ACC112 (cell line): Measurements from ENCODE around the gene SLC29A4.
"Not testable (repeated sequence)": the region's sequence is repeated elsewhere in the genome, so short reads cannot be mapped to it uniquely, and the experiment has no call there.

Source experiments
- H2AFZ ChIP-seq: fragments of 200-600 bp; sonication (generic); one replicate; pipeline ENCODE4 v1.6.0; 2017; ENCODE audit warnings: antibody characterized with exemption, low read length; ENCODE audit not compliant: unreplicated experiment
- H3K27ac ChIP-seq: fragments of 200-600 bp; sonication (generic); 2 replicates; pipeline ENCODE4 v1.5.1; 2014; ENCODE audit warnings: low read depth, mild to moderate bottlenecking, antibody characterized with exemption, low read length, moderate library complexity
- H3K27me3 ChIP-seq: fragments of 200-600 bp; sonication (generic); 2 replicates; pipeline ENCODE4 v1.6.1; 2014; ENCODE audit warnings: mild to moderate bottlenecking, antibody characterized with exemption, low read length, moderate library complexity, mixed read lengths; ENCODE audit not compliant: insufficient read depth
- H3K36me3 ChIP-seq: fragments of 200-600 bp; sonication (generic); 2 replicates; pipeline ENCODE4 v1.6.1; 2016; ENCODE audit warnings: mild to moderate bottlenecking, antibody characterized with exemption, low read length, moderate library complexity, mixed read lengths; ENCODE audit not compliant: insufficient read depth
- H3K4me1 ChIP-seq: fragments of 200-600 bp; sonication (generic); one replicate; pipeline ENCODE4 v1.6.1; 2016; ENCODE audit warnings: low read length, mixed read lengths; ENCODE audit not compliant: insufficient read depth, unreplicated experiment, control insufficient read depth
- H3K4me3 ChIP-seq: fragments of 200-600 bp; sonication (generic); 2 replicates; pipeline ENCODE4 v1.5.1; 2014; ENCODE audit warnings: mild to moderate bottlenecking, low read depth, low read length
- H3K79me2 ChIP-seq: fragments of 200-600 bp; sonication (generic); one replicate; pipeline ENCODE4 v1.6.0; 2016; ENCODE audit warnings: low read length; ENCODE audit not compliant: control insufficient read depth, unreplicated experiment, insufficient read depth

The SLC29A4 gene

DNA sequence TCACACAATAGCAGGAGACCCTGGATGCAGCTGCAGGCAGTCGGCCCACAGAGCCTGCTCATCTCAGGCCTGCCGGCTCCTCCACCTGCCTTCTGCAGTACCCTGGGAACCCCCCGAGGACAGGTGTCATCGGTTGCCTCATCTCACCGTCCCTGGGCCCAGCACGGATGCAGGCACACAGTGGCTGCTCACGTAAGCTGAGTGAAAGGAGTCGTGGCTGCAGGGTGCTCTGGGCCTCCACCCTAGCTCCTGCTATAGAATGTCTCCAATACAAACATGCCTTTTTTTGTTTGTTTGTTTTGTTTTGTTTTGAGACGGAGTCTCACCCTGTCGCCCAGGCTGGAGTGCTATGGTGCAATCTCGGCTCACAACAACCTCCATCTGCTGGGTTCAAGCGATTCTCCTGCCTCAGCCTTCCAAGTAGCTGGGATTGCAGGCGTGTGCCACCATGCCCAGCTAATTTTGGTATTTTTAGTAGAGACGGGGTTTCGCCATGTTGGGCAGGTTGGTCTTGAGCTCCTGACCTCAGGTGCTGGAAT, 22.1 kb upstream of the SLC29A4 start:
- H3K79me2 ChIP-seq, H3K36me3 ChIP-seq: not testable (repeated sequence)

DNA sequence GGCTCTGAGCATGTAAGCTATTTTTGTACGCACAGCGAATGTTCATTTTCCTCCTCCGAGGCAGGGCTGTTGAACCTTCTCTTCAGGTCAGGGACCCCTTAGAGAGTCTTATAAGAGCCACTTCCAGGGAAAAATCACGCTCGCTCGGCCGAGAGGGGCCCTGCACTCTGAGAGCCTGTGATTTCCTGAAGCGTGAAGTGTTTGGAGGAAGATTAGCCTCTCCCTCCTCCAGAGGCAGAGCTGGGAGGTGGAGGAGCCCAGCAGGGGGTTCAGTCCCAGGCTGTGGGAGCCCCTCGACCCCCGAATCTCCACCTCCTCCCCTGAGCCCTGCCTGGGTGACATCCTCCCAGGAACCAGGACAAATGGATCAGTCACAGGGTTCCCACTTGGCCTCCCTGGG, 19.7 kb upstream of the SLC29A4 start:
- H2AFZ ChIP-seq, H3K27ac ChIP-seq, H3K27me3 ChIP-seq, H3K4me3 ChIP-seq, H3K36me3 ChIP-seq, H3K4me1 ChIP-seq, H3K79me2 ChIP-seq: not testable (repeated sequence)

More for the DNA sequence above, 22.1 kb upstream of the SLC29A4 start:
- not testable (repeated sequence) for H3K4me3 ChIP-seq, H2AFZ ChIP-seq, H3K27me3 ChIP-seq, H3K4me1 ChIP-seq, H3K27ac ChIP-seq

DNA sequence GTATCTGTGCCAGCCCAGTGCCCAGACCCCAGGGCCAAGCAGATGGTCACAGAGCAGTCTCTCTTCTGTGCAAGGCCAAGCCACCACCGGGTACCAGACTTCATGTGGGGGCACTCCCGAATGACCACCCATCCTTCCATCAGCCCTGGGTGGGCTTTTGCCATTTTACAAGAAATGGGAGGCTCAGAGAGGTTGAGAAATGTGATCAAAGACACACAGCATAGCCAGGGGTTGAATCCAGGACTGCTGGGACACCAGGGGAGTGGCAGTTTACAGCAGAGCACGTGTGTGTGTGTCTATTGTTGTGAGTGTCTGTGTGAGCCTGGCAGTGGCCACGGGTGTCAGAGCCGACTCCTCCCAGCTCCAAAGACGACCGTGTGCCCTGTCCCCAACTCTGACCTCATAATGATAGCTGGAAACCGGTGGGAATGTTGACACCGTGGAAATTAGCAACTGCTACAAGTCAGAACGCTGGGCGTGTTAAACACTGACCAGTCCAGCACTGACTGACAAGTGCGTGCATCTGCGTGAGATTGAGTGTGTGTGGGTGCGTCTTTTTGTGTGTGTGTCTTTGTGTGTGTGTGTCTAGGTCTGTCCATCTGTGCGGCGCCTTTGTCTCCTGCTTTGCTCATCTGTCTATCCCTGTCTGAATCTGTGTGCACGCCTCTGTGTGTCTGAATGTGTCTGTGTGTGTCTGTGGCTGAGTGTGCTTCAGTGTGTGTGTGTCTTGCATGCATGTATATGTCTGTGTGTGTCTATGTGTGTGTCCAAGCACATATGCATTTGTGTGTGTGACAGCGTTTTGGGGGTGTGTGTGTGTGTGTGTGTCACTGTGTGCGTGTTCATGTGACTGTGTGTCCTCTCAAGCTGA, 17.2 kb upstream of the SLC29A4 start:
- no peaks in the 10 kb centered on the region for H3K4me1 ChIP-seq
- no peak overlapping the region for H2AFZ ChIP-seq
- H3K36me3 ChIP-seq, result no peaks in the 10 kb centered on the region
- H3K79me2 ChIP-seq, result no peaks in the 10 kb centered on the region
- no peak overlapping the region for H3K4me3 ChIP-seq
- H3K27me3 ChIP-seq, result no peaks in the 10 kb centered on the region
- H3K27ac ChIP-seq, result no peak overlapping the region

DNA sequence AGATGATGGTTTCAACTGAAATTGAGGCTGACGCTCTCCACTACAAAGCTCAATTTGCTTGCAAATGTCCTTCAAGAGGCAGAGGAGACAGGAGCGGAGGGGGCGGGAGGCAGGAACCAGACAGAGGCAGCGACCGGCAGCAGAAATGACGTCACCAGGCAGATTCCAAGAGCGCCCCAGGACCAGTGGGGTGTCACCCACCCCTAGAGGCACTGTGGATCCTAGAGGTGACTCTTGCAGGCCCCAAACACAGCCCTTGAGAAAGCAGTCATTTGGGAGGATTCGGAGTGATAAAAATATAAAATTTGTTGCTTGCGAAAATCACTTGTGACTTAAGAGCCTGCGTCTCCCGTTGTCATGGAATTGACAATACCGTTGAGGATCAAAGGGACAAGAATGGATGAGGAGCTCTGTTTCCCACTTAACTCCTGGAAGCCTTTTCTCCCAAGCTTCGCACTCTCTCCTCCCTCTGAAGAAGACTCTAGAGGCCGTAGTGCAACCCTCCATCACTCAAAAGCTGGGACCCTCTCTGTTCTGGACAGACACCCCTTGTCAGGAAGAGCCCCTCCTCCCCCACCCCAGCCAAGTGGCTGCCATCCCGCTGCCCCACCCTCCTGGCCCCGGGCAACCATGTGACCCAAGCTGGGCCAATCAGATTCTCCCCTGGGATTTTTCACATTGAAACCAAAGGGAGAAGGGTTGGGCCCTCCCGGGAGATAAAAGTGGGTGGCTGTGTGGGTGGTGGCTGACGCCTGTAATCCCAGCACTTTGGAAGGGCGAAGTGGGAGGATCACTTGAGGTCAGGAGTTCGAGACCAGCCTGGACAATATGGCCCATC, 16.3 kb upstream of the SLC29A4 start:
- Histone ChIP-seq H3K4me1 (no peaks in the 10 kb centered on the region), H3K27me3 (no peaks in the 10 kb centered on the region), H2AFZ (no peak overlapping the region), H3K79me2 (no peaks in the 10 kb centered on the region), H3K27ac (no peak overlapping the region), H3K36me3 (no peaks in the 10 kb centered on the region), H3K4me3 (no peak overlapping the region)

DNA sequence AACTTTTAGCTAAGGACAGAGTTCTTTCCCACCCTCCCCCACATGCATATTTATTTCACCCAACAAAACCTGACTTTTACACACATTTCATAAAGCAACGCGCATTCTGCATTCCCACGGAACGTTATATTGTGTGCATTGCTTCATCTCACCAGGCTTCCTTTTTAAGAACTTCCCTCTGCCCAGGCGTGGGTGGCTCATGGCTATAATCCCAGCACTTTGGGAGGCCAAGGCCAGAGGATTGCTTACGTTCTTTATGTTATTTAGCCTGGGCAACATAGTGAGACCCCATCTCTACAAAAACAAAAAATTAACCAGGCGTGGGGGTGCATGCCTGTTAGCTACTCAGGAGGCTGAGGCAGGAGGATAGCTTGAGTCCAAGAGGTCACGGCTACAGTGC, 14.9 kb upstream of the SLC29A4 start:
- not testable (repeated sequence) for H3K36me3 ChIP-seq, H3K27ac ChIP-seq

DNA sequence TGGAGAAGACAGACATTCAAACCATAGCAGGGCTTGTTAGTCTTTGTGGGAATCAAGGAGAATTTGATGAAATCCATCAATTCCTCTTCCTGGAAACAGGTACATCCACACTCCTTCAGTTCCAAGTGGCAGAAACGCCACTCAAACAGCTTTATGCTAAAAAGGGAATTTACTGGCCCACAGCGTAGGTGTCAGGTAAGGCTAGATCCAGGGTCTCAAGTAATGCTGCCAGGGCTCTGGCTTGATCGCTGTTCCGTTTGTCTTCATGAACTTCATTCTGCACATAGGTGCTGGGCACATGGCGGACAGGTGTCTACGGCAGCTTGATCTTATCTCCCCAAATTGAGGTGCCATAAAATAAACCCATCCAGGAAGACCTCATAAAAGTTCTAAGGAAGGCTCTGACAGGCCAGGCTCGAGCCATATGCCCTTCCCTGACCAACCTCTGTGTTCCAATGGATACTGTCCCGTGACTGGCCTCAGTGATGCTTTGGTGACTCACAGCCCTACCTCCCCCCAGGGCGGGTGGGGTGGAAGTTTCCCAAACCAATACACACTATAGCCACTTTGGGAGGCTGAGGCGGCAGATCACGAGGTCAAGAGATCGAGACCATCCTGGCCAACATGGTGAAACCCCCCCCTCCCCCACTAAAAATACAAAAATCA, 12.6 kb upstream of the SLC29A4 start:
- H3K27ac ChIP-seq, H3K79me2 ChIP-seq, H3K4me1 ChIP-seq, H2AFZ ChIP-seq, H3K27me3 ChIP-seq, H3K4me3 ChIP-seq, H3K36me3 ChIP-seq: not testable (repeated sequence)

More for the DNA sequence above, 14.9 kb upstream of the SLC29A4 start:
- H3K27me3 ChIP-seq, H3K79me2 ChIP-seq, H3K4me1 ChIP-seq, H3K4me3 ChIP-seq, H2AFZ ChIP-seq: not testable (repeated sequence)

DNA sequence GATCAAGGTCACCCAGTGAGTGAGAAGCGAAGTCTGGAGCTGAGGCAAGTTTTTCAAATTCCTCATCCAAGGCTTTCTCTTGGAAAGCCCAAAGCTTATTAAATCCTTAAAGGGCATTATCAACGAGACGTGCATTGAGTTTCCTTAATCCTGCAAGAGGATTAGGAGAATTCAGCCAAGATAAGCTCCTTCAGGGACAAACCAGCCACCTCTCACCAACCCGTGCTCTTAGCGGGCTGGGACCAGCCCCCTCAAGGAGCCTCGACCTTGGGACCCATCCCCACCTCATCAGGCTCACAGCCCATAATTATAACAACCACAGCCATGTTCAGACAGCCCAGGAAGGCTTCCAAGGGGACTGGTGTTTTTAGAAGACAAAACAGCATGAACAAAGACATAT, 12.0 kb upstream of the SLC29A4 start:
- Histone ChIP-seq H3K4me1 (no peaks in the 10 kb centered on the region), H3K27me3 (no peaks in the 10 kb centered on the region), H3K79me2 (no peaks in the 10 kb centered on the region), H2AFZ (no peak overlapping the region), H3K4me3 (no peak overlapping the region), H3K27ac (no peak overlapping the region), H3K36me3 (no peaks in the 10 kb centered on the region)

DNA sequence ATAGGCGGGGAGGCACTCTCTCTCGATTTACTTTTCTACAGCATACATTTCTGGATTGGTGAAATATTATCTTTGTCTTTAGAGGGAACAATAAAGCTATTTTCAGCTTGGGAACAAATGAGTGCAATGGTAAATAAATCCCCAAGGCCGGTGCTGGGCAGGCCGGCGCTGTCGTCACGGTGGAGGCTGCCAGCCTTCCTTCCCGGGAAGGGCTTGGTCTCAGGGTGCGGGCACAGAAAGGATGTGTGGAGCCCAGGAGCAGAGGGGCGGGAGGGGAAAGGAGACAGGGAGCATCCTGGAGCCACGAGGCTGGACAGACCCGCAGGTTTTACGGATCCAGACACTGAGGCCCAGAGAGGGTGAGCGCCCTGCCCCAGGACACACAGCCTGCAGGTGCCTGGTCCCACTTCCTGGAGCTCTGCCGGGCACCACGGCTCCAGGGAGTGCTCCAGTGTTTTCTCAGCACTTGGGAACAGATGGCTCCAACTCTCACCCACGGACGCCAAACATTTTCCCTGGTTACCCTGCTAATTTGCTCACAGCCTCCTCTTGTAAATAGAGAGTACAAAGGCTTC, 8.8 kb upstream of the SLC29A4 start:
- not testable (repeated sequence) for H3K79me2 ChIP-seq, H3K4me1 ChIP-seq, H3K4me3 ChIP-seq, H3K27me3 ChIP-seq, H3K36me3 ChIP-seq, H3K27ac ChIP-seq, H2AFZ ChIP-seq

DNA sequence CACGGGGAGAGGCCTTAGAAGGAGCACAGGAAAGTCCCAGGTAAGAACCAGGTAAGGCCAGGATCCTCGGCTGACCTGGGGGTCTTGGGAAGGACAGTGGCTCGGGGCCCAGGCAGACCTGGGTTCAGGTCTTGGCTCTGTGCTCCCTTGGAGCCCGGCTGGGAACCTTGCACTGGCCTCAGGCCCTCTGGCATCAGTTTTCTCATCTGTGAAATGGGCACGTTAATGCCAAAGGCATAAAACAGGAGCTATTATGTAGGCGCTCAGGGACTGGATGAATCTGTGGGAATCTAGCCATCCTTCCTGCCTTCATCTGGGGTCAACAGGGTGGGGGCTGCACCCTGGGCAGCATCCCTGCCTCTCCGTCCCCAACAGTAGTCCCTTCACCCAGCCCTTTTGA, 8.3 kb upstream of the SLC29A4 start:
- H3K36me3 ChIP-seq, result no peaks in the 10 kb centered on the region
- H3K27me3 ChIP-seq, result no peaks in the 10 kb centered on the region
- no peak overlapping the region for H3K27ac ChIP-seq
- H2AFZ ChIP-seq, result no peak overlapping the region
- no peak overlapping the region for H3K4me3 ChIP-seq
- no peaks in the 10 kb centered on the region for H3K79me2 ChIP-seq
- H3K4me1 ChIP-seq, result no peaks in the 10 kb centered on the region

DNA sequence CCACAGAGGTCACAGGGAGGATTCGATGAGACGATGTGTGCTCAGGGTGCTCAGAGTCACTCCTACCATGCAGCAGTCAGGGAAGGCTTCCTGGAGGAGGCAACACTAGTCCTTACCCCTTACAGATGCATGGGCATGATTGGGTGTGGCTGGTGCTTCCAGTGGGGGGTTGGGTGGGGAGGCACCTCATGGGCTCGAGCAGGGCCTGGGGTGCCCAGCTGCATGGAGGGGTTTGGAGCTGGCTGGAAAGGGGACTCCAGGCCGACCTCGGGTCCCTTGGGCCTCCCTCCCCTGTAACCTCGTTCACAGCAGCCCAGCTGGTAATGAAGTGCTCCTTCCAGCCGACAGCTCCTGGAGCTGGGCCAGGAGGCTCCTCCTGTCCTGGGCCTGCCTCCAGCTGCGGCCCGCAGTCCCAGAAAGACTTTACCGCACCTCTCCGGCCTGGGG, 7.7 kb upstream of the SLC29A4 start:
- not testable (repeated sequence) for H2AFZ ChIP-seq, H3K36me3 ChIP-seq, H3K79me2 ChIP-seq, H3K4me3 ChIP-seq, H3K27ac ChIP-seq, H3K4me1 ChIP-seq, H3K27me3 ChIP-seq
